RWPE2 (cell line): ENCODE results near the gene MYH16.

Experiments
- ATAC-seq: fragments of 200-7000 bp; cut with Tn5 transposase; 3 replicates; pipeline ENCODE4 v1.9.1; 2021; ENCODE audit warnings: low read depth
- DNase-seq: peaks from one replicate; pipeline ENCODE4 v3.0.0-alpha.2; 2020; ENCODE audit warnings: low spot score
- H3K27ac ChIP-seq: fragments of 450-650 bp; 2 replicates; pipeline ENCODE4 v1.5.1; 2017; ENCODE audit warnings: mild to moderate bottlenecking; ENCODE audit not compliant: poor library complexity, severe bottlenecking
- H3K27me3 ChIP-seq: fragments of 250-450 bp; sonication (Bioruptor Pico); 2 replicates; pipeline ENCODE4 v1.5.1; 2021; ENCODE audit warnings: mild to moderate bottlenecking, moderate library complexity; ENCODE audit not compliant: insufficient read depth, poor library complexity, severe bottlenecking
- H3K36me3 ChIP-seq: fragments of 250-450 bp; sonication (Bioruptor Pico); 2 replicates; pipeline ENCODE4 v1.5.1; 2020; ENCODE audit warnings: low read depth, mild to moderate bottlenecking, moderate library complexity
- H3K4me1 ChIP-seq: fragments of 250-450 bp; sonication (Bioruptor Pico); 2 replicates; pipeline ENCODE4 v1.5.1; 2021; ENCODE audit warnings: mild to moderate bottlenecking, moderate library complexity; ENCODE audit not compliant: insufficient read depth, poor library complexity, severe bottlenecking
- H3K4me3 ChIP-seq: fragments of 250-450 bp; sonication (Bioruptor Pico); 2 replicates; pipeline ENCODE4 v1.5.1; 2021; ENCODE audit warnings: mild to moderate bottlenecking, moderate library complexity; ENCODE audit not compliant: severe bottlenecking
- H3K9me3 ChIP-seq: fragments of 250-450 bp; sonication (Bioruptor Pico); 2 replicates; pipeline ENCODE4 v1.5.1; 2021; ENCODE audit warnings: mild to moderate bottlenecking, moderate library complexity; ENCODE audit not compliant: severe bottlenecking
- CTCF ChIP-seq: fragments of 450-650 bp; IDR thresholded peaks from one replicate; pipeline ENCODE4 v1.5.1; 2017; ENCODE audit warnings: mild to moderate bottlenecking, moderate library complexity; ENCODE audit not compliant: poor library complexity, severe bottlenecking

MYH16 gene

DNA sequence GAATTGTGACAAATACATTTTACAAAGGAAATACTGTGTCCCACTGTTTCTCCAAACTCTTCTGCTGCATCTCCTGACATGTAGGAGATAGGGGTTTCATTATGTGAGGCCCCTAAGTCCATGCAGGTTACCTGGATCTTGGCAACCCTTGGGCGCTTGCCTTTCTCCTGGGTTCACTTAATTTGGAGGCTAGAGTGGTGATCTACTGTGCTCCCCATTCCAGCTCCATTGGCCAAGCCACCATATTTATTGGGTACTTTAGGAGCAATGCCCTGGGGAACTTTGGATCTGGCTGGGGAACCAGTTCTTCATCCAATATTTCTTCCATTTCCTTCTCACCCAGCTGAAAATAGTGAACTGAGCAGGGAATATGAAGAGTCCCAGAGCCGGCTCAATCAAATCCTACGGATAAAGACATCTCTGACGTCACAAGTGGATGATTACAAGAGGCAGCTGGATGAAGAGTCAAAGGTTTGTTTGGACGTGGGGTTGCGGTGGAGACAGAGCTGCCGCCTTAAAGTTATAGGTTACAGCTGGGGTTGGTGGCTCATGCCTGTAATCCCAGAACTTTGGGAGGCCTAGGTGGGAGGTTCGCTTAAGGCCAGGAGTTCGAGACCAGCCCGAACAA lies 18.5 kb downstream of the MYH16 start:
- H3K27ac ChIP-seq = no peak overlapping the region
- H3K4me3 ChIP-seq = no peak overlapping the region
- ATAC-seq = no peak
- H3K27me3 ChIP-seq = no peaks in the 10 kb centered on the region
- no peaks in the 10 kb centered on the region for H3K4me1 ChIP-seq
- H3K9me3 ChIP-seq = no peaks in the 10 kb centered on the region
- H3K36me3 ChIP-seq = no peaks in the 10 kb centered on the region
- DNase-seq = no peak
- no peak for TF ChIP-seq CTCF

DNA sequence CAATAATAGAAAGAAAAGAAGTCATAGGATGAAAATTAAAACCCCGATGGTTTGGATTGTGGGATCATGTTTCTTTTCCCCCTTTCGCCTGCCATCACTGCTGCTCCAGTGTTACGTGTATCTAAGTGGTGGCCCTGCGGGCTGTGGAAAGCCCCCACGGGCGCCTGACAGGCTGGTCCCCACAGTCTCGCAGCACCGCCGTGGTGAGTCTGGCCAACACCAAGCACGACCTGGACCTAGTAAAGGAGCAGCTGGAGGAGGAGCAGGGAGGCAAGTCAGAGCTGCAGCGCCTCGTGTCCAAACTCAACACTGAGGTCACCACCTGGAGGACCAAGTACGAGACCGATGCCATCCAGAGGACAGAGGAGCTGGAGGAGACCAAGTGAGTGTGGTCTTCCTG lies 19.5 kb downstream of the MYH16 start:
- H3K4me1 ChIP-seq = no peaks in the 10 kb centered on the region
- H3K4me3 ChIP-seq = no peak overlapping the region
- no peak for ATAC-seq
- H3K36me3 ChIP-seq = no peaks in the 10 kb centered on the region
- DNase-seq = no peak
- no peaks in the 10 kb centered on the region for H3K27me3 ChIP-seq
- no peak overlapping the region for H3K27ac ChIP-seq
- no peak for TF ChIP-seq CTCF
- H3K9me3 ChIP-seq = no peaks in the 10 kb centered on the region

- Histone ChIP-seq H3K27ac (no peak overlapping the region), H3K27me3 (no peaks in the 10 kb centered on the region), H3K4me1 (no peaks in the 10 kb centered on the region), H3K9me3 (no peaks in the 10 kb centered on the region), H3K4me3 (no peak overlapping the region), H3K36me3 (no peaks in the 10 kb centered on the region)
- DNase-seq = no peak
- no peak for ATAC-seq
- TF ChIP-seq CTCF = no peak
Observed at GRCh38 chr7:99293167-99293566, 20.5 kb downstream of the MYH16 start.

- no peak for TF ChIP-seq CTCF
- no peak for DNase-seq
Observed at GRCh38 chr7:99293650-99294049, 21.0 kb downstream of the MYH16 start.

DNA sequence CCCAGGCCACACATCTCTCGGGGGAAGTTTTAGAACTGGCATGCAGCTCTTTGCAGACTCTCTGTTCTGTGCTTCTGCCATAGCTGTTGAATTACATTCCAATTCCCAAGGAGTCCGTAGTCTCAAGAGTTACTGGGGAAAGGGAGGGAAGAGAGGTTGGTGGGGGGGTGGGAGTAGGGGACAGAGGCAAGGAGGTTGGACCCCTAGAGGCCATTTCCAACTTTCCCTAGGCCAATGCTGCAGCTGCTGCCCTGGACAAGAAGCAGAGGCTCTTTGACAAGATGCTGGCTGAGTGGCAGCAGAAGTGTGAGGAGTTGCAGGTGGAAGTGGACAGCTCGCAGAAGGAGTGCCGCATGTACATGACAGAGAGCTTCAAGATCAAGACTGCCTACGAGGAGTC lies 23.8 kb downstream of the MYH16 start:
- no peak overlapping the region for H3K27ac ChIP-seq
- DNase-seq (no peak), ATAC-seq (no peak)
- H3K9me3 ChIP-seq = no peaks in the 10 kb centered on the region
- no peak for TF ChIP-seq CTCF
- H3K4me3 ChIP-seq = no peak overlapping the region
- no peaks in the 10 kb centered on the region for H3K4me1 ChIP-seq
- H3K27me3 ChIP-seq = no peaks in the 10 kb centered on the region
- no peaks in the 10 kb centered on the region for H3K36me3 ChIP-seq

More at GRCh38 chr7:99293650-99294049, 21.0 kb downstream of the MYH16 start:
- ATAC-seq = no peak
- no peaks in the 10 kb centered on the region for H3K9me3 ChIP-seq
- no peaks in the 10 kb centered on the region for H3K27me3 ChIP-seq
- H3K4me1 ChIP-seq = no peaks in the 10 kb centered on the region
- no peak overlapping the region for H3K4me3 ChIP-seq
- no peaks in the 10 kb centered on the region for H3K36me3 ChIP-seq
- no peak overlapping the region for H3K27ac ChIP-seq
